Mucosa of stomach (tissue), 1 donor: ENCODE measurements around the gene PLIN4.

Experiments used
- H3K27me3 ChIP-seq: one replicate; pipeline ENCODE4 v1.7.0; 2013; ENCODE audit warnings: mild to moderate bottlenecking, low read length; ENCODE audit not compliant: control insufficient read depth, insufficient read depth
- H3K36me3 ChIP-seq: one replicate; pipeline ENCODE4 v1.7.0; 2013; ENCODE audit warnings: low read length; ENCODE audit not compliant: control insufficient read depth, insufficient read depth
- H3K4me1 ChIP-seq: one replicate; pipeline ENCODE4 v1.7.0; 2013; ENCODE audit warnings: mild to moderate bottlenecking, low read length; ENCODE audit not compliant: control insufficient read depth, insufficient read depth
- H3K4me3 ChIP-seq: one replicate; pipeline ENCODE4 v1.7.0; 2013; ENCODE audit warnings: low read length
- H3K9ac ChIP-seq: one replicate; pipeline ENCODE4 v1.7.0; 2013; ENCODE audit warnings: mild to moderate bottlenecking, low read length, moderate library complexity
- H3K9me3 ChIP-seq: one replicate; pipeline ENCODE4 v1.7.0; 2013; ENCODE audit warnings: mild to moderate bottlenecking, low read length, moderate library complexity; ENCODE audit not compliant: control insufficient read depth
- donor health status: Pancreatic carcinoma.

Gene PLIN4

GRCh38 chr19:4507804-4508203 lies 10.5 kb downstream of the PLIN4 start:
- H3K9ac ChIP-seq: no peak overlapping the region
- no peaks in the 10 kb centered on the region for H3K9me3 ChIP-seq
- no peaks in the 10 kb centered on the region for H3K27me3 ChIP-seq
- no peak overlapping the region for H3K4me3 ChIP-seq
- H3K36me3 ChIP-seq: no peaks in the 10 kb centered on the region
- H3K4me1 ChIP-seq: no peaks in the 10 kb centered on the region

- no peaks in the 10 kb centered on the region for H3K9me3 ChIP-seq
- no peaks in the 10 kb centered on the region for H3K27me3 ChIP-seq
- H3K4me3 ChIP-seq: no peak overlapping the region
- H3K36me3 ChIP-seq: no peaks in the 10 kb centered on the region
- no peak overlapping the region for H3K9ac ChIP-seq
- H3K4me1 ChIP-seq: no peaks in the 10 kb centered on the region
Measured at GRCh38 chr19:4507150-4507452, 11.2 kb downstream of the PLIN4 start.

GRCh38 chr19:4506449-4507149 lies 11.7 kb downstream of the PLIN4 start:
- H3K4me1 ChIP-seq: no peaks in the 10 kb centered on the region
- no peak overlapping the region for H3K4me3 ChIP-seq
- no peaks in the 10 kb centered on the region for H3K36me3 ChIP-seq
- no peaks in the 10 kb centered on the region for H3K27me3 ChIP-seq
- no peak overlapping the region for H3K9ac ChIP-seq
- no peaks in the 10 kb centered on the region for H3K9me3 ChIP-seq

- Histone ChIP-seq H3K4me1 (no peaks in the 10 kb centered on the region), H3K36me3 (no peaks in the 10 kb centered on the region), H3K9me3 (no peaks in the 10 kb centered on the region), H3K4me3 (no peak overlapping the region), H3K9ac (no peak overlapping the region), H3K27me3 (no peaks in the 10 kb centered on the region)
Measured at GRCh38 chr19:4505570-4506448, 12.5 kb downstream of the PLIN4 start.

GRCh38 chr19:4504891-4505569 lies 13.3 kb downstream of the PLIN4 start:
- Histone ChIP-seq H3K4me3 (no peak overlapping the region), H3K9ac (no peak overlapping the region), H3K27me3 (no peaks in the 10 kb centered on the region), H3K4me1 (no peaks in the 10 kb centered on the region), H3K36me3 (no peaks in the 10 kb centered on the region), H3K9me3 (no peaks in the 10 kb centered on the region)

- Histone ChIP-seq H3K4me3 (no peak overlapping the region), H3K27me3 (no peaks in the 10 kb centered on the region), H3K9ac (no peak overlapping the region), H3K9me3 (no peaks in the 10 kb centered on the region), H3K36me3 (no peaks in the 10 kb centered on the region), H3K4me1 (no peaks in the 10 kb centered on the region)
Measured at GRCh38 chr19:4504297-4504701, 14.0 kb downstream of the PLIN4 start.

- H3K36me3 ChIP-seq: no peaks in the 10 kb centered on the region
- no peaks in the 10 kb centered on the region for H3K9me3 ChIP-seq
- H3K4me3 ChIP-seq: no peak overlapping the region
- H3K4me1 ChIP-seq: no peaks in the 10 kb centered on the region
- no peak overlapping the region for H3K9ac ChIP-seq
- no peaks in the 10 kb centered on the region for H3K27me3 ChIP-seq
Measured at GRCh38 chr19:4503825-4504170, 14.5 kb downstream of the PLIN4 start.

- no peaks in the 10 kb centered on the region for H3K4me1 ChIP-seq
- H3K36me3 ChIP-seq: no peaks in the 10 kb centered on the region
- H3K4me3 ChIP-seq: no peak overlapping the region
- H3K27me3 ChIP-seq: no peaks in the 10 kb centered on the region
- H3K9ac ChIP-seq: no peak overlapping the region
- H3K9me3 ChIP-seq: no peaks in the 10 kb centered on the region
Measured at GRCh38 chr19:4503132-4503824, 15.0 kb downstream of the PLIN4 start.

GRCh38 chr19:4502282-4503131 lies 15.8 kb downstream of the PLIN4 start:
- no peak overlapping the region for H3K4me3 ChIP-seq
- H3K27me3 ChIP-seq: no peaks in the 10 kb centered on the region
- no peaks in the 10 kb centered on the region for H3K4me1 ChIP-seq
- no peaks in the 10 kb centered on the region for H3K9me3 ChIP-seq
- no peaks in the 10 kb centered on the region for H3K36me3 ChIP-seq
- no peak overlapping the region for H3K9ac ChIP-seq

GRCh38 chr19:4501691-4502090 lies 16.6 kb downstream of the PLIN4 start:
- H3K9me3 ChIP-seq: no peaks in the 10 kb centered on the region
- no peak overlapping the region for H3K4me3 ChIP-seq
- no peaks in the 10 kb centered on the region for H3K27me3 ChIP-seq
- H3K9ac ChIP-seq: no peak overlapping the region
- no peaks in the 10 kb centered on the region for H3K4me1 ChIP-seq
- H3K36me3 ChIP-seq: no peaks in the 10 kb centered on the region

GRCh38 chr19:4500841-4501591 lies 17.3 kb downstream of the PLIN4 start:
- Histone ChIP-seq H3K4me3 (no peak overlapping the region), H3K27me3 (no peaks in the 10 kb centered on the region), H3K9ac (no peak overlapping the region), H3K36me3 (no peaks in the 10 kb centered on the region), H3K4me1 (no peaks in the 10 kb centered on the region), H3K9me3 (no peaks in the 10 kb centered on the region)
